Naive thymus-derived CD4-positive, alpha-beta T cell (primary cell): ENCODE measurements around the gene BCAS3. TPM values are rescaled to one million over a fixed set of nuclear protein-coding genes. Genes with fewer than 3 reads are reported as not detected.

ENCODE experiments used
- ATAC-seq: fragments of 150-1000 bp; cut with Tn5 transposase; 2 replicates; pipeline ENCODE4 v1.10.0; 2021; ENCODE audit warnings: mild to moderate bottlenecking, moderate library complexity
- CTCF ChIA-PET: fragments of 350-600 bp; sonication (Branson Sonifier 250); formaldehyde crosslinking; loops from one replicate; lab custom pipeline; 2021; ENCODE audit warnings: antibody characterized with exemption; lab: Charles Lee
- POLR2A ChIA-PET: fragments of 350-600 bp; sonication (Branson Sonifier 250); formaldehyde crosslinking; loops from one replicate; lab custom pipeline; 2021; ENCODE audit warnings: antibody characterized with exemption, inconsistent platforms; lab: Charles Lee
- DNase-seq, 9 donors: peaks; one replicate each; pipeline versions ENCODE4 v3.0.0 to v3.0.0-alpha.2; 2020 to 2022; ENCODE audit warnings: mixed read lengths in 1 of 9
- H3K27ac ChIP-seq: one replicate; pipeline ENCODE4 v1.7.0; 2013; ENCODE audit warnings: mild to moderate bottlenecking, low read depth, low read length, moderate library complexity
- H3K27me3 ChIP-seq, 2 donors: one replicate each; pipeline ENCODE4 v1.7.0; 2013; ENCODE audit warnings: low read length in 2 of 2, mild to moderate bottlenecking in 2 of 2, moderate library complexity in 2 of 2; ENCODE audit not compliant: control insufficient read depth in 2 of 2, insufficient read depth in 2 of 2
- H3K36me3 ChIP-seq, 3 experiments: 1 replicate in 2 of 3; 2 replicates in 1 of 3; pipeline ENCODE4 v1.7.0; 2013; ENCODE audit warnings: low read length in 3 of 3, mild to moderate bottlenecking in 3 of 3, moderate library complexity in 1 of 3; ENCODE audit not compliant: insufficient read depth in 3 of 3, control insufficient read depth in 2 of 3
- H3K4me1 ChIP-seq, 2 donors: one replicate each; pipeline ENCODE4 v1.7.0; 2013; ENCODE audit warnings: low read length in 2 of 2, mild to moderate bottlenecking in 2 of 2, moderate library complexity in 1 of 2; ENCODE audit not compliant: control insufficient read depth in 2 of 2, insufficient read depth in 2 of 2
- H3K4me3 ChIP-seq: 2 replicates; pipeline ENCODE4 v1.7.0; 2013; ENCODE audit warnings: mild to moderate bottlenecking, low read length
- H3K9me3 ChIP-seq, 3 experiments: 1 replicate in 2 of 3; 2 replicates in 1 of 3; pipeline ENCODE4 v1.7.0; 2013; ENCODE audit warnings: low read length in 3 of 3; ENCODE audit not compliant: control insufficient read depth in 2 of 3
- H3K27ac Mint-ChIP-seq, 9 donors: one replicate each; pipeline ENCODE4 v1.8.0; 2020 to 2022; ENCODE audit warnings: mixed read lengths in 9 of 9, mild to moderate bottlenecking in 8 of 9, moderate library complexity in 5 of 9, inconsistent platforms in 2 of 9
- H3K27me3 Mint-ChIP-seq, 5 donors: one replicate each; pipeline ENCODE4 v1.8.0; 2021 to 2022; ENCODE audit warnings: mixed read lengths in 5 of 5, mild to moderate bottlenecking in 1 of 5
- H3K36me3 Mint-ChIP-seq, 5 donors: one replicate each; pipeline ENCODE4 v1.8.0; 2020 to 2022; ENCODE audit warnings: mixed read lengths in 5 of 5, mild to moderate bottlenecking in 3 of 5, inconsistent platforms in 1 of 5
- H3K4me1 Mint-ChIP-seq, 7 donors: one replicate each; pipeline ENCODE4 v1.8.0; 2020 to 2022; ENCODE audit warnings: mixed read lengths in 7 of 7, mild to moderate bottlenecking in 3 of 7, inconsistent platforms in 1 of 7
- H3K4me3 Mint-ChIP-seq, 10 donors: one replicate each; pipeline ENCODE4 v1.8.0; 2020 to 2022; ENCODE audit warnings: mild to moderate bottlenecking in 10 of 10, mixed read lengths in 10 of 10, moderate library complexity in 6 of 10, inconsistent platforms in 2 of 10
- H3K9me3 Mint-ChIP-seq, 11 donors: one replicate each; pipeline ENCODE4 v1.8.0; 2020 to 2022; ENCODE audit warnings: mixed read lengths in 11 of 11, mild to moderate bottlenecking in 4 of 11, inconsistent platforms in 1 of 11, moderate library complexity in 1 of 11
- intact Hi-C, 2 donors: fragments of 100-400 bp; cut with micrococcal nuclease; formaldehyde crosslinking; loops; one replicate each; pipeline ENCODE4 v1.15.1; 2023
- polyA plus RNA-seq, 2 donors: library from polyadenylated mRNA; unstranded; fragments of 300-500 nt; fragmentation: Illumina TruSeq; gene quantifications; one replicate each; pipeline ENCODE4 v1.2.3, GENCODE V29; 2021
- total RNA-seq, 6 experiments: library from RNA in 5 of 6; stranded (reverse) in 5 of 6; gene quantifications; 1 replicate in 5 of 6; 2 replicates in 1 of 6; pipeline ENCODE4 v1.2.3 and lab custom pipeline; 2021 to 2026

BCAS3 gene
- total and polyA plus RNA-seq, 7 experiments from 2014 or later = 18.4 to 57.8 (median 37.5) TPM

- no peak for ATAC-seq
- intact Hi-C loops = no loop called here
Measured at GRCh38 chr17:60832151-60832585, 154.5 kb downstream of the BCAS3 start.

GRCh38 chr17:60832631-60833030 lies 155.0 kb downstream of the BCAS3 start:
- no peaks in the 10 kb centered on the region for H3K27me3 ChIP-seq
- peaks cover 0 to 1% (median 0%) of the 10 kb centered on the region in 11 donors for H3K9me3 Mint-ChIP-seq
- no peaks in the 10 kb centered on the region for H3K9me3 ChIP-seq
- H3K4me3 Mint-ChIP-seq = no peak overlapping the region
- H3K36me3 ChIP-seq = peaks cover 0 to 2% (median 0%) of the 10 kb centered on the region in 3 experiments
- DNase-seq = no peak
- peaks cover 0 to 1% (median 0%) of the 10 kb centered on the region in 5 donors for H3K27me3 Mint-ChIP-seq
- H3K36me3 Mint-ChIP-seq = peaks cover 0 to 8% (median 3%) of the 10 kb centered on the region in 5 donors
- CTCF ChIA-PET = no interaction called here
- intact Hi-C loops = no loop called here
- no peak overlapping the region for H3K27ac ChIP-seq
- no peak overlapping the region for H3K27ac Mint-ChIP-seq
- no peak overlapping the region for H3K4me3 ChIP-seq
- POLR2A ChIA-PET = no interaction called here
- no peak for ATAC-seq
- H3K4me1 ChIP-seq = peaks cover 0 to 4% of the 10 kb centered on the region in 2 donors
- H3K4me1 Mint-ChIP-seq = peaks cover 0 to 18% (median 15%) of the 10 kb centered on the region in 7 donors

More at GRCh38 chr17:60832151-60832585, 154.5 kb downstream of the BCAS3 start:
- Mint-ChIP-seq H3K4me3 (no peak overlapping the region), H3K9me3 (peaks cover 0 to 1% (median 0%) of the 10 kb centered on the region in 11 donors), H3K27ac (no peak overlapping the region), H3K4me1 (peaks cover 0 to 18% (median 15%) of the 10 kb centered on the region in 7 donors), H3K36me3 (peaks cover 0 to 6% (median 3%) of the 10 kb centered on the region in 5 donors), H3K27me3 (peaks cover 0 to 1% (median 0%) of the 10 kb centered on the region in 5 donors)
- H3K4me1 ChIP-seq = peaks cover 0 to 4% of the 10 kb centered on the region in 2 donors
- H3K4me3 ChIP-seq = no peak overlapping the region
- H3K27me3 ChIP-seq = no peaks in the 10 kb centered on the region
- POLR2A ChIA-PET = no interaction called here
- CTCF ChIA-PET = no interaction called here
- no peaks in the 10 kb centered on the region for H3K9me3 ChIP-seq
- peaks cover 0 to 2% (median 0%) of the 10 kb centered on the region in 3 experiments for H3K36me3 ChIP-seq
- DNase-seq = peak in 2 of 9 donors; percentile 0 to 12
- H3K27ac ChIP-seq = no peak overlapping the region

GRCh38 chr17:60840456-60840855 lies 162.8 kb downstream of the BCAS3 start:
- Mint-ChIP-seq H3K4me3 (no peak overlapping the region), H3K9me3 (peaks cover 0 to 5% (median 0%) of the 10 kb centered on the region in 11 donors), H3K36me3 (peaks cover 0 to 10% (median 8%) of the 10 kb centered on the region in 5 donors), H3K4me1 (peaks cover 0 to 4% (median 0%) of the 10 kb centered on the region in 7 donors), H3K27ac (no peak overlapping the region), H3K27me3 (no peaks in the 10 kb centered on the region)
- H3K9me3 ChIP-seq = no peaks in the 10 kb centered on the region
- no peak overlapping the region for H3K27ac ChIP-seq
- H3K4me3 ChIP-seq = no peak overlapping the region
- H3K27me3 ChIP-seq = no peaks in the 10 kb centered on the region
- POLR2A ChIA-PET = no interaction called here
- ATAC-seq (no peak), DNase-seq (no peak)
- intact Hi-C loops = no loop called here
- H3K4me1 ChIP-seq = no peaks in the 10 kb centered on the region
- CTCF ChIA-PET = no interaction called here
- H3K36me3 ChIP-seq = no peaks in the 10 kb centered on the region

- intact Hi-C loops = no loop called here
- Histone ChIP-seq H3K4me3 (no peak overlapping the region), H3K27me3 (no peaks in the 10 kb centered on the region), H3K27ac (no peak overlapping the region), H3K9me3 (no peaks in the 10 kb centered on the region), H3K36me3 (no peaks in the 10 kb centered on the region), H3K4me1 (no peaks in the 10 kb centered on the region)
- H3K27ac Mint-ChIP-seq = no peak overlapping the region
- H3K9me3 Mint-ChIP-seq = no peaks in the 10 kb centered on the region
- DNase-seq (no peak), ATAC-seq (no peak)
- ChIA-PET CTCF (no interaction called here), POLR2A (no interaction called here)
- H3K27me3 Mint-ChIP-seq = no peaks in the 10 kb centered on the region
- no peak overlapping the region for H3K4me3 Mint-ChIP-seq
- peaks cover 0 to 18% (median 3%) of the 10 kb centered on the region in 5 donors for H3K36me3 Mint-ChIP-seq
- H3K4me1 Mint-ChIP-seq = peaks cover 0 to 4% (median 3%) of the 10 kb centered on the region in 7 donors
Measured at GRCh38 chr17:60845012-60845411, 167.4 kb downstream of the BCAS3 start.

GRCh38 chr17:60846175-60846574 lies 168.5 kb downstream of the BCAS3 start:
- H3K27me3 Mint-ChIP-seq = no peaks in the 10 kb centered on the region
- no peaks in the 10 kb centered on the region for H3K4me1 ChIP-seq
- no peaks in the 10 kb centered on the region for H3K9me3 ChIP-seq
- H3K36me3 ChIP-seq = no peaks in the 10 kb centered on the region
- H3K4me3 Mint-ChIP-seq = no peak overlapping the region
- ChIA-PET POLR2A (no interaction called here), CTCF (no interaction called here)
- H3K9me3 Mint-ChIP-seq = no peaks in the 10 kb centered on the region
- no peaks in the 10 kb centered on the region for H3K27me3 ChIP-seq
- DNase-seq = no peak
- H3K4me1 Mint-ChIP-seq = peaks cover 0 to 4% (median 3%) of the 10 kb centered on the region in 7 donors
- ATAC-seq = no peak
- peaks cover 0 to 22% (median 3%) of the 10 kb centered on the region in 5 donors for H3K36me3 Mint-ChIP-seq
- H3K27ac ChIP-seq = no peak overlapping the region
- no peak overlapping the region for H3K4me3 ChIP-seq
- intact Hi-C loops = no loop called here
- no peak overlapping the region for H3K27ac Mint-ChIP-seq

GRCh38 chr17:60851181-60851580 lies 173.5 kb downstream of the BCAS3 start:
- H3K4me1 ChIP-seq = no peaks in the 10 kb centered on the region
- H3K4me1 Mint-ChIP-seq = peaks cover 0 to 4% (median 0%) of the 10 kb centered on the region in 7 donors
- H3K9me3 Mint-ChIP-seq = peaks cover 0 to 8% (median 0%) of the 10 kb centered on the region in 11 donors
- H3K27ac ChIP-seq = no peak overlapping the region
- H3K9me3 ChIP-seq = no peaks in the 10 kb centered on the region
- H3K27me3 ChIP-seq = no peaks in the 10 kb centered on the region
- DNase-seq (no peak), ATAC-seq (no peak)
- H3K4me3 Mint-ChIP-seq = no peak overlapping the region
- H3K4me3 ChIP-seq = no peak overlapping the region
- ChIA-PET POLR2A (no interaction called here), CTCF (no interaction called here)
- H3K36me3 Mint-ChIP-seq = peaks cover 0 to 31% (median 4%) of the 10 kb centered on the region in 5 donors
- H3K27ac Mint-ChIP-seq = no peak overlapping the region
- peaks cover 0 to 6% (median 0%) of the 10 kb centered on the region in 5 donors for H3K27me3 Mint-ChIP-seq
- intact Hi-C loops = no loop called here
- H3K36me3 ChIP-seq = no peaks in the 10 kb centered on the region

GRCh38 chr17:60857556-60858080 lies 180.0 kb downstream of the BCAS3 start:
- H3K36me3 ChIP-seq = no peaks in the 10 kb centered on the region
- POLR2A ChIA-PET = no interaction called here
- peaks cover 0 to 13% (median 0%) of the 10 kb centered on the region in 5 donors for H3K27me3 Mint-ChIP-seq
- peaks cover 0 to 9% (median 2%) of the 10 kb centered on the region in 11 donors for H3K9me3 Mint-ChIP-seq
- CTCF ChIA-PET = no interaction called here
- no peaks in the 10 kb centered on the region for H3K27me3 ChIP-seq
- H3K9me3 ChIP-seq = no peaks in the 10 kb centered on the region
- no peak overlapping the region for H3K4me3 Mint-ChIP-seq
- intact Hi-C loops = no loop called here
- no peaks in the 10 kb centered on the region for H3K4me1 ChIP-seq
- no peak overlapping the region for H3K27ac ChIP-seq
- no peak overlapping the region for H3K27ac Mint-ChIP-seq
- no peak overlapping the region for H3K4me3 ChIP-seq
- DNase-seq = no peak
- peaks cover 0 to 11% (median 0%) of the 10 kb centered on the region in 7 donors for H3K4me1 Mint-ChIP-seq
- H3K36me3 Mint-ChIP-seq = peaks cover 0 to 35% (median 8%) of the 10 kb centered on the region in 5 donors
- ATAC-seq = no peak
